Measurements from ENCODE around the gene BACE2. TPM values are rescaled to one million over a fixed set of nuclear protein-coding genes. Genes with fewer than 3 reads are reported as not detected.

Gene BACE2
- total RNA-seq, 1 donor from 2014 or later: 49.5 TPM

- Mint-ChIP-seq H3K4me1 (ENCODE audit: unreplicated experiment) (peaks cover 22% of the 10 kb centered on the region), H3K36me3 (ENCODE audit: unreplicated experiment) (no peaks in the 10 kb centered on the region), H3K9me3 (ENCODE audit: unreplicated experiment) (no peaks in the 10 kb centered on the region), H3K27ac (ENCODE audit: unreplicated experiment) (no peak overlapping the region), H3K4me3 (ENCODE audit: unreplicated experiment) (no peak overlapping the region), H3K27me3 (ENCODE audit: unreplicated experiment) (no peaks in the 10 kb centered on the region)
- no peak for TF ChIP-seq CTCF (IDR thresholded peaks at IDR 0.05)
- no peak for DNase-seq (ENCODE audit: extremely low spot score, unreplicated experiment)
Measured at GRCh38 chr21:41139951-41140350, 28.0 kb upstream of the BACE2 start.

- H3K36me3 Mint-ChIP-seq (ENCODE audit: unreplicated experiment): no peaks in the 10 kb centered on the region
- no peak for TF ChIP-seq CTCF (IDR thresholded peaks at IDR 0.05)
Measured at GRCh38 chr21:41141031-41141457, 26.9 kb upstream of the BACE2 start.

GRCh38 chr21:41142051-41142795 is 25.7 kb upstream of the BACE2 start:
- H3K4me1 Mint-ChIP-seq (ENCODE audit: unreplicated experiment): peaks cover 20% of the 10 kb centered on the region
- no peak overlapping the region for H3K4me3 Mint-ChIP-seq (ENCODE audit: unreplicated experiment)
- H3K36me3 Mint-ChIP-seq (ENCODE audit: unreplicated experiment): no peaks in the 10 kb centered on the region
- no peaks in the 10 kb centered on the region for H3K27me3 Mint-ChIP-seq (ENCODE audit: unreplicated experiment)
- H3K9me3 Mint-ChIP-seq (ENCODE audit: unreplicated experiment): no peaks in the 10 kb centered on the region
- DNase-seq (ENCODE audit: extremely low spot score, unreplicated experiment): no peak
- TF ChIP-seq CTCF (IDR thresholded peaks at IDR 0.05): no peak
- peak overlapping the region; percentile 44 for H3K27ac Mint-ChIP-seq (ENCODE audit: unreplicated experiment)

More at GRCh38 chr21:41141031-41141457, 26.9 kb upstream of the BACE2 start:
- Mint-ChIP-seq H3K27ac (ENCODE audit: unreplicated experiment) (peak overlapping the region; percentile 44), H3K4me1 (ENCODE audit: unreplicated experiment) (peaks cover 21% of the 10 kb centered on the region), H3K27me3 (ENCODE audit: unreplicated experiment) (no peaks in the 10 kb centered on the region), H3K9me3 (ENCODE audit: unreplicated experiment) (no peaks in the 10 kb centered on the region), H3K4me3 (ENCODE audit: unreplicated experiment) (no peak overlapping the region)
- DNase-seq (ENCODE audit: extremely low spot score, unreplicated experiment): no peak

GRCh38 chr21:41143596-41144325 is 24.2 kb upstream of the BACE2 start:
- Mint-ChIP-seq H3K36me3 (ENCODE audit: unreplicated experiment) (no peaks in the 10 kb centered on the region), H3K27ac (ENCODE audit: unreplicated experiment) (no peak overlapping the region), H3K9me3 (ENCODE audit: unreplicated experiment) (no peaks in the 10 kb centered on the region), H3K4me3 (ENCODE audit: unreplicated experiment) (no peak overlapping the region), H3K4me1 (ENCODE audit: unreplicated experiment) (peaks cover 20% of the 10 kb centered on the region), H3K27me3 (ENCODE audit: unreplicated experiment) (peaks cover 4% of the 10 kb centered on the region)
- TF ChIP-seq CTCF (IDR thresholded peaks at IDR 0.05): no peak
- DNase-seq (ENCODE audit: extremely low spot score, unreplicated experiment): no peak

All from osteocyte (in vitro differentiated cells).